Astrocyte (in vitro differentiated cells and primary cell): ENCODE results near the gene DCUN1D4. TPM values are rescaled to one million over a fixed set of nuclear protein-coding genes. Genes with fewer than 3 reads are reported as not detected.

Experiments used
- DNase-seq: peaks from one replicate; pipeline ENCODE4 v3.0.0-alpha.2; 2010; ENCODE audit warnings: low read depth
- FAIRE-seq: peaks from 2 replicates; lab custom pipeline; 2011; peaks lifted over from hg19 to GRCh38; lab: Jason Lieb, UNC
- H2AFZ ChIP-seq: 2 replicates; pipeline ENCODE4 v1.6.0; 2012; ENCODE audit warnings: low read depth, low read length, inconsistent platforms
- H3K27ac ChIP-seq: 2 replicates; pipeline ENCODE4 v1.5.1; 2011; ENCODE audit warnings: low read depth, low read length, inconsistent platforms
- H3K27me3 ChIP-seq: 2 replicates; pipeline ENCODE4 v1.6.0; 2011; ENCODE audit warnings: low read length, inconsistent platforms; ENCODE audit not compliant: insufficient read depth
- H3K36me3 ChIP-seq: 2 replicates; pipeline ENCODE4 v1.5.1; 2011; ENCODE audit warnings: low read length, inconsistent platforms; ENCODE audit not compliant: insufficient read depth
- H3K4me1 ChIP-seq: 2 replicates; pipeline ENCODE4 v1.5.1; 2011; ENCODE audit warnings: low read length, inconsistent platforms; ENCODE audit not compliant: insufficient read depth
- H3K4me2 ChIP-seq: 2 replicates; pipeline ENCODE4 v1.6.0; 2012; ENCODE audit warnings: low read length, inconsistent platforms
- H3K4me3 ChIP-seq: 2 replicates; pipeline ENCODE4 v1.5.1; 2011; ENCODE audit warnings: low read depth, mild to moderate bottlenecking, low read length, inconsistent platforms; ENCODE audit not compliant: insufficient read depth
- H3K79me2 ChIP-seq: 2 replicates; pipeline ENCODE4 v1.6.0; 2012; ENCODE audit warnings: mild to moderate bottlenecking, low read length, inconsistent platforms; ENCODE audit not compliant: insufficient read depth
- H3K9ac ChIP-seq: 2 replicates; pipeline ENCODE4 v1.6.0; 2012; ENCODE audit warnings: mild to moderate bottlenecking, low read length, inconsistent platforms
- H3K9me3 ChIP-seq: 2 replicates; pipeline ENCODE4 v1.5.1; 2012; ENCODE audit warnings: low read depth, mild to moderate bottlenecking, low read length, inconsistent platforms; ENCODE audit not compliant: insufficient read depth
- H4K20me1 ChIP-seq: 2 replicates; pipeline ENCODE4 v1.6.0; 2012; ENCODE audit warnings: low read length, inconsistent platforms; ENCODE audit not compliant: insufficient read depth
- H3K27ac Mint-ChIP-seq: one replicate; pipeline ENCODE4 v1.8.0; 2021; ENCODE audit warnings: mild to moderate bottlenecking, mixed read lengths; ENCODE audit not compliant: unreplicated experiment
- H3K27me3 Mint-ChIP-seq: one replicate; pipeline ENCODE4 v1.8.0; 2021; ENCODE audit warnings: low read depth, mixed read lengths; ENCODE audit not compliant: unreplicated experiment
- H3K36me3 Mint-ChIP-seq: one replicate; pipeline ENCODE4 v1.8.0; 2021; ENCODE audit warnings: low read depth, mixed read lengths; ENCODE audit not compliant: unreplicated experiment
- H3K4me1 Mint-ChIP-seq: one replicate; pipeline ENCODE4 v1.8.0; 2021; ENCODE audit warnings: low read depth, mixed read lengths; ENCODE audit not compliant: unreplicated experiment
- H3K4me3 Mint-ChIP-seq: one replicate; pipeline ENCODE4 v1.8.0; 2021; ENCODE audit warnings: mild to moderate bottlenecking, moderate library complexity, mixed read lengths; ENCODE audit not compliant: unreplicated experiment
- H3K9me3 Mint-ChIP-seq: one replicate; pipeline ENCODE4 v1.8.0; 2021; ENCODE audit warnings: mild to moderate bottlenecking, mixed read lengths; ENCODE audit not compliant: unreplicated experiment
- CTCF ChIP-seq: IDR thresholded peaks from 2 replicates; pipeline ENCODE4 v1.5.1; 2011; ENCODE audit warnings: low read depth, mild to moderate bottlenecking, inconsistent platforms, low read length, moderate library complexity; ENCODE audit not compliant: insufficient read depth
- EZH2 ChIP-seq: IDR thresholded peaks from 2 replicates; pipeline ENCODE4 v1.6.1; 2012; ENCODE audit warnings: mild to moderate bottlenecking, low read length, inconsistent platforms; ENCODE audit not compliant: insufficient read depth
- total RNA-seq: library from RNA; stranded (reverse); gene quantifications from 2 replicates; pipeline ENCODE4 v1.2.1, GENCODE V29; 2021

Gene DCUN1D4
- total RNA-seq, 1 donor from 2014 or later, result 59.0 TPM

- H3K27ac ChIP-seq, result no peak overlapping the region
- H2AFZ ChIP-seq, result no peak overlapping the region
- H3K79me2 ChIP-seq, result peaks cover 100% of the 10 kb centered on the region
- H3K4me3 ChIP-seq, result no peak overlapping the region
- Mint-ChIP-seq H3K36me3 (no peaks in the 10 kb centered on the region), H3K4me1 (peaks cover 17% of the 10 kb centered on the region), H3K9me3 (no peaks in the 10 kb centered on the region), H3K27me3 (no peaks in the 10 kb centered on the region), H3K27ac (no peak overlapping the region), H3K4me3 (no peak overlapping the region)
- no peaks in the 10 kb centered on the region for H3K27me3 ChIP-seq
- TF ChIP-seq EZH2 (no peak), CTCF (no peak)
- no peak overlapping the region for H3K4me2 ChIP-seq
- no peak for DNase-seq
- H3K4me1 ChIP-seq, result no peaks in the 10 kb centered on the region
- H4K20me1 ChIP-seq, result peaks cover 90% of the 10 kb centered on the region
- no peak for FAIRE-seq
- H3K36me3 ChIP-seq, result no peaks in the 10 kb centered on the region
- H3K9ac ChIP-seq, result no peak overlapping the region
- no peaks in the 10 kb centered on the region for H3K9me3 ChIP-seq
Measured at GRCh38 chr4:51850294-51850693, 7.3 kb downstream of the DCUN1D4 start.

- no peaks in the 10 kb centered on the region for H3K27me3 Mint-ChIP-seq
- Histone ChIP-seq H3K4me3 (no peak overlapping the region), H3K4me1 (no peaks in the 10 kb centered on the region), H3K27me3 (no peaks in the 10 kb centered on the region), H3K9ac (no peak overlapping the region), H3K79me2 (peaks cover 100% of the 10 kb centered on the region), H3K36me3 (no peaks in the 10 kb centered on the region), H3K27ac (no peak overlapping the region), H3K4me2 (no peak overlapping the region), H2AFZ (no peak overlapping the region), H4K20me1 (peaks cover 88% of the 10 kb centered on the region), H3K9me3 (no peaks in the 10 kb centered on the region)
- no peak overlapping the region for H3K27ac Mint-ChIP-seq
- H3K9me3 Mint-ChIP-seq, result no peaks in the 10 kb centered on the region
- peaks cover 17% of the 10 kb centered on the region for H3K4me1 Mint-ChIP-seq
- no peak overlapping the region for H3K4me3 Mint-ChIP-seq
- TF ChIP-seq CTCF (no peak), EZH2 (no peak)
- DNase-seq (no peak), FAIRE-seq (peak; percentile 32)
- no peaks in the 10 kb centered on the region for H3K36me3 Mint-ChIP-seq
Measured at GRCh38 chr4:51851090-51851936, 8.4 kb downstream of the DCUN1D4 start.

GRCh38 chr4:51851937-51852290 is 9.0 kb downstream of the DCUN1D4 start:
- Mint-ChIP-seq H3K27ac (no peak overlapping the region), H3K36me3 (no peaks in the 10 kb centered on the region), H3K27me3 (no peaks in the 10 kb centered on the region), H3K4me3 (no peak overlapping the region), H3K9me3 (no peaks in the 10 kb centered on the region), H3K4me1 (peaks cover 17% of the 10 kb centered on the region)
- no peak overlapping the region for H3K4me2 ChIP-seq
- FAIRE-seq (no peak), DNase-seq (no peak)
- H4K20me1 ChIP-seq, result peaks cover 87% of the 10 kb centered on the region
- no peaks in the 10 kb centered on the region for H3K27me3 ChIP-seq
- no peak overlapping the region for H3K27ac ChIP-seq
- no peaks in the 10 kb centered on the region for H3K36me3 ChIP-seq
- H3K9me3 ChIP-seq, result no peaks in the 10 kb centered on the region
- peaks cover 100% of the 10 kb centered on the region for H3K79me2 ChIP-seq
- TF ChIP-seq EZH2 (no peak), CTCF (no peak)
- H3K9ac ChIP-seq, result no peak overlapping the region
- H3K4me3 ChIP-seq, result no peak overlapping the region
- H3K4me1 ChIP-seq, result no peaks in the 10 kb centered on the region
- no peak overlapping the region for H2AFZ ChIP-seq
